Spinal cord (tissue), 10 donors: ENCODE results near the gene MYL11. TPM values are rescaled to one million over a fixed set of nuclear protein-coding genes. Genes with fewer than 3 reads are reported as not detected.
"Not testable (repeated sequence)": the region's sequence is repeated elsewhere in the genome, so short reads cannot be mapped to it uniquely, and the experiment has no call there.

Source experiments
- DNase-seq, 6 donors: peaks; one replicate each; pipeline versions ENCODE4 v3.0.0 to v3.0.0-alpha.2; 2013 to 2015; ENCODE audit warnings: low spot score in 6 of 6, low read depth in 4 of 6
- H3K27ac ChIP-seq: one replicate; pipeline ENCODE4 v1.5.1; 2013; ENCODE audit warnings: low read depth, low read length, control low read depth
- H3K27me3 ChIP-seq: one replicate; pipeline ENCODE4 v1.6.1; 2013; ENCODE audit warnings: low read length; ENCODE audit not compliant: control insufficient read depth, insufficient read depth
- H3K36me3 ChIP-seq: one replicate; pipeline ENCODE4 v1.6.1; 2013; ENCODE audit warnings: low read length; ENCODE audit not compliant: control insufficient read depth, insufficient read depth
- H3K4me1 ChIP-seq: one replicate; pipeline ENCODE4 v1.6.1; 2013; ENCODE audit warnings: low read length; ENCODE audit not compliant: control insufficient read depth, insufficient read depth
- H3K4me3 ChIP-seq: one replicate; pipeline ENCODE4 v1.5.1; 2013; ENCODE audit warnings: low read depth, low read length, control low read depth
- H3K9me3 ChIP-seq: one replicate; pipeline ENCODE4 v1.6.1; 2013; ENCODE audit warnings: low read length; ENCODE audit not compliant: control insufficient read depth, insufficient read depth
- whole genome bisulfite sequencing: methylation state at CpG from one replicate; pipeline ENCODE4 v1.1.5; 2013; ENCODE audit warnings: missing lambda C conversion rate; ENCODE audit not compliant: insufficient coverage; 5-methylcytosine and 5-hydroxymethylcytosine counted together
- polyA plus RNA-seq, 2 donors: library from polyadenylated mRNA; unstranded; fragments of 120-200 nt; gene quantifications; one replicate each; pipeline ENCODE4 v1.2.1, GENCODE V29; 2013; ENCODE audit not compliant: insufficient read length in 2 of 2
- total RNA-seq, 2 donors: library from RNA; depleted of rRNA in 1 of 2; stranded (reverse); fragments of 120-200 nt in 1 of 2; fragments of >200 nt in 1 of 2; gene quantifications; one replicate each; pipeline versions ENCODE4 v1.2.3 to v1.2.4, GENCODE V29; 2013 to 2014
- donor health status: healthy.

MYL11 gene
- total and polyA plus RNA-seq, 4 donors = 1.4 to 11.4 (median 3.2) TPM

GRCh38 chr16:30383521-30383920 lies 8.9 kb downstream of the MYL11 start:
- peaks cover 5% of the 10 kb centered on the region for H3K36me3 ChIP-seq
- no peaks in the 10 kb centered on the region for H3K9me3 ChIP-seq
- no peak overlapping the region for H3K4me3 ChIP-seq
- H3K27me3 ChIP-seq = no peaks in the 10 kb centered on the region
- H3K27ac ChIP-seq = no peak overlapping the region
- H3K4me1 ChIP-seq = peaks cover 13% of the 10 kb centered on the region
- DNase-seq = no peak
- 51% methylated on average over 2 of the region's 2 CpGs for WGBS

- Histone ChIP-seq H3K36me3 (peaks cover 21% of the 10 kb centered on the region), H3K27me3 (no peaks in the 10 kb centered on the region), H3K4me1 (peaks cover 37% of the 10 kb centered on the region), H3K4me3 (peak overlapping the region; percentile 80), H3K27ac (peak overlapping the region; percentile 96), H3K9me3 (no peaks in the 10 kb centered on the region)
- under 1% methylated on average over 29 of the region's 31 CpGs for WGBS
- peak in 2 of 6 donors; percentile 76 to 77 for DNase-seq
Observed at GRCh38 chr16:30394592-30395154, 20.1 kb downstream of the MYL11 start.

GRCh38 chr16:30395155-30395991 lies 20.8 kb downstream of the MYL11 start, which contains the start of gene ZNF48:
Gene ZNF48, plus strand, starts transcription at chr16:30395420. Its CDS starts 375 bp downstream, at chr16:30395795.
- DNase-seq = peak in 3 of 6 donors; percentile 84 to 98 (median 97)
- WGBS = under 1% methylated on average over 100 of the region's 103 CpGs
- Histone ChIP-seq H3K27ac (peak within 1 kb of the TSS; percentile 96), H3K27me3 (no peaks in the 10 kb centered on the region), H3K4me1 (peaks cover 44% of the 10 kb centered on the region), H3K9me3 (no peaks in the 10 kb centered on the region), H3K36me3 (peaks cover 21% of the 10 kb centered on the region), H3K4me3 (peak within 1 kb of the TSS; percentile 80)

- DNase-seq = peak in 1 of 6 donors; percentile 70
- H3K36me3 ChIP-seq = peaks cover 21% of the 10 kb centered on the region
- 12% methylated on average over 10 of the region's 13 CpGs for WGBS
- peaks cover 51% of the 10 kb centered on the region for H3K4me1 ChIP-seq
- peak overlapping the region; percentile 67 for H3K27ac ChIP-seq
- peak overlapping the region; percentile 75 for H3K4me3 ChIP-seq
- no peaks in the 10 kb centered on the region for H3K9me3 ChIP-seq
- no peaks in the 10 kb centered on the region for H3K27me3 ChIP-seq
Observed at GRCh38 chr16:30395992-30396585, 21.5 kb downstream of the MYL11 start.

- WGBS = no CpG with 5 or more reads among the region's 4 CpGs
- H3K27ac ChIP-seq, H3K27me3 ChIP-seq, DNase-seq, H3K9me3 ChIP-seq, H3K4me3 ChIP-seq: not testable (repeated sequence)
- Histone ChIP-seq H3K36me3 (peaks cover 21% of the 10 kb centered on the region), H3K4me1 (peaks cover 53% of the 10 kb centered on the region)
Observed at GRCh38 chr16:30396627-30397026, 22.0 kb downstream of the MYL11 start.

- 91% methylated on average over 1 of the region's 4 CpGs for WGBS
- no peak for DNase-seq
- no peak overlapping the region for H3K27ac ChIP-seq
Observed at GRCh38 chr16:30397056-30397455, 22.5 kb downstream of the MYL11 start.

GRCh38 chr16:30397776-30398660 lies 23.4 kb downstream of the MYL11 start:
- H3K27ac ChIP-seq = no peak overlapping the region
- DNase-seq = no peak
- H3K4me1 ChIP-seq = peaks cover 53% of the 10 kb centered on the region

More at GRCh38 chr16:30397056-30397455, 22.5 kb downstream of the MYL11 start:
- Histone ChIP-seq H3K4me1 (peaks cover 53% of the 10 kb centered on the region), H3K36me3 (peaks cover 21% of the 10 kb centered on the region), H3K27me3 (no peaks in the 10 kb centered on the region), H3K4me3 (no peak overlapping the region), H3K9me3 (no peaks in the 10 kb centered on the region)

GRCh38 chr16:30398661-30399434 lies 24.2 kb downstream of the MYL11 start:
- Histone ChIP-seq H3K27me3 (no peaks in the 10 kb centered on the region), H3K4me1 (peaks cover 49% of the 10 kb centered on the region), H3K27ac (peak overlapping the region; percentile 99), H3K9me3 (no peaks in the 10 kb centered on the region), H3K4me3 (no peak overlapping the region), H3K36me3 (peaks cover 21% of the 10 kb centered on the region)
- WGBS = 79% methylated on average over 20 of the region's 23 CpGs
- no peak for DNase-seq

More at GRCh38 chr16:30397776-30398660, 23.4 kb downstream of the MYL11 start:
- 92% methylated on average over 35 of the region's 42 CpGs for WGBS
- no peaks in the 10 kb centered on the region for H3K9me3 ChIP-seq
- peaks cover 21% of the 10 kb centered on the region for H3K36me3 ChIP-seq
- H3K4me3 ChIP-seq = no peak overlapping the region
- H3K27me3 ChIP-seq = no peaks in the 10 kb centered on the region
